ENCODE data around the gene SLC37A4. TPM values are rescaled to one million over a fixed set of nuclear protein-coding genes. Genes with fewer than 3 reads are reported as not detected.
"Not testable (repeated sequence)": the region's sequence is repeated elsewhere in the genome, so short reads cannot be mapped to it uniquely, and the experiment has no call there.

SLC37A4 gene
- total RNA-seq, 1 experiment from 2014 or later, result 54.5 TPM

DNA sequence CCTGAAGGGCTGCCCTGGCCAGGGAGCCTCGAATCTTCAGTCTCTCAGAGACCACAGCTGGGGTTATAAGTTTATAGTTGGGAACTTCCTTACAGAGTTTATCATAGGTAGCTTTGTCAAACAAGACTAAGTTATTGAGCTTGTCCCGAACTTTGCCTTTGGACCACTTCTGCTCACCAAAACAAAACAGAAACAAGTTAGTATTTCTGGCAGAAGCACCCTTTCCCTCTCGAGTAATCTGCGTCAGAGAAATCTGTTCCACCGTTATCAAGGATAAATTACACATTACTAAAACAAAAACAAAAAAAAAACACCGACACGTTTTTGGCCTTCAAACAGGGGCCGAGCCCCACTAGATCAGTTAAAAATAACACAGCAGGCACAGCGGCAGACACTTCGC, 13.3 kb downstream of the SLC37A4 start:
- peak overlapping the region; percentile 99 for H3K27ac Mint-ChIP-seq
- POLR2A ChIA-PET; ATAC-seq; H3K27me3 Mint-ChIP-seq (ENCODE audit: low read depth); H3K9me3 Mint-ChIP-seq; CTCF ChIA-PET; DNase-seq (ENCODE audit: low spot score): not testable (repeated sequence)
- H3K36me3 Mint-ChIP-seq, result peaks cover 71% of the 10 kb centered on the region
- peak overlapping the region; percentile 98 for H3K4me3 Mint-ChIP-seq
- peaks cover 16% of the 10 kb centered on the region for H3K4me1 Mint-ChIP-seq

DNA sequence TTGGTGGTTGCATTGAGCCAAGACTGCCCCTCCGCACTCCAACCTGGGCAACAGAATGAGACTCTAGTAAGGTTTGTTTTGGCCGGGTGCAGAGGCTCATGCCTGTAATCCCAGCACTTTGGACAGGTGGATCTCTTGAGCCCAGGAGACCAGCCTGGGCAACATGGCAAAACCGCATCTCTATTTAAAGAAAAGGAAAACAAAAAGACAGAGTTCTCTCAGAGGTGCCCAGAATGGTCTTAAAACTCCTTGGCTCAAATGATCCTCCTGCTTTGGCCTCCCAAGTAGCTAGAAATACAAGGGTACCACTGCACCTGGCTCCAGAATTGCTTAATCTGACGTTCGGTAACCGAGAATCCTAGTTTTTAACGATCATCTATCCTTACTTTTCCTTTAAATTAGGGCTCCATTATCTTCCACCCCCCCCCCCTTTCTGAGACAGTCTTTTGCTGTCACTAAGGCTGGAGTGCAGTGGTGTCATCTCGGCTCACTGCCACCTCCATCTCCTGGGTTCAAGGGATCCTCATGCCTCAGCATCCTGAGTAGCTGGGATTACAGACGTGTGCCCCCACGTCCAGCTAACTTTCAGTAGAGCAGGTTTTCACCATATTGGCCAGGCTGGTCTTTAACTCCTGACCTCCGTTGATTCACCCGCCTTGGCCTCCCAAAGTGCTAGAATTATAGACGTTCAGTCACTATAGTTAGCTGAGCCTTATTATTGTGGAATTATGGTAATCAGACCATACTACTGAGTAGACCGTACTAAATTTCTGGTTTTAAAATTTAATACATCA, 14.3 kb downstream of the SLC37A4 start:
- Mint-ChIP-seq H3K4me3 (peak overlapping the region; percentile 98), H3K36me3 (peaks cover 64% of the 10 kb centered on the region), H3K9me3 (no peaks in the 10 kb centered on the region), H3K4me1 (peaks cover 16% of the 10 kb centered on the region), H3K27me3 (ENCODE audit: low read depth) (no peaks in the 10 kb centered on the region; the same call in 1 of the 2 replicates), H3K27ac (peak overlapping the region; percentile 80)
- ChIA-PET CTCF (interaction anchor here (0.7 to 1.5 kb wide), 2 partner anchors 18 to 268 kb away, joined by 3 to 5 read pairs; partner anchors contain the start of gene CENATAC), POLR2A (interaction anchor here (0.6 kb wide), 1 partner anchor 108 kb away, joined by 4 read pairs; no protein-coding TSS in a partner anchor)
- TF ChIP-seq NFE2L1 (CRISPR knock-in tag; IDR thresholded peaks at IDR 0.05) (no peak), EMX1 (CRISPR knock-in tag; IDR thresholded peaks at IDR 0.05) (peak; percentile 62; the same call in 1 of the 2 replicates), ZBTB21 (CRISPR knock-in tag; IDR thresholded peaks at IDR 0.05; ENCODE audit: borderline replicate concordance) (no peak), TCF7 (CRISPR knock-in tag; IDR thresholded peaks at IDR 0.05; ENCODE audit: low read depth) (no peak), MYBL2 (CRISPR knock-in tag; IDR thresholded peaks at IDR 0.05) (no peak)
- DNase-seq (ENCODE audit: low spot score) (no peak), ATAC-seq (no peak)

DNA sequence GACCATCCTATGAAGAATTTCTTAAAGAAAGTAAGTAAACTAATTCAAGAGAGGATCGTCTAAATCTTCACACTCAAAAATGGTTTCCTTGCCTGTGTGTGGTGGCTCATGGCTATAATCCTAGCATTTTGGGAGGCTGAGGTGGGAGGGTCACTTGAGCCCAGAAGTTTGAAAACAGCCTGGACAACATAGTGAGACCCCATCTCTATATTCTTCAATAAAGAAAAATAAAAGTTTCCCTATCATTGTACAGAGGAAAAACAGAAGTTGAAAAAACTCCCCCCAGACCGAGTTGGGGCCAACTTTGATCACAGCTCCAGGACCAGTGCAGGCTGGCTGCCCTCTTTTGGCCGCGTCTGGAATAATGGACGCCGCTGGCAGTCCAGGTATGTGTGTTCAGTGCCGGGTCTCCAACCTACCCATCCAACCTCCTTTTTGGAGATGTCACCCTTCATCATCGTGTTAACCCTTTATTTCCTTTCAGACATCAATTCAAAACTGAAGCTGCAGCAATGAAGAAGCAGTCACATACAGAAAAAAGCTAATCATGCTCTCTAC, 15.5 kb downstream of the SLC37A4 start:
- H3K4me1 Mint-ChIP-seq, result peaks cover 16% of the 10 kb centered on the region
- peak overlapping the region; percentile 81 for H3K27ac Mint-ChIP-seq
- ATAC-seq, result no peak
- ChIA-PET POLR2A (no interaction called here), CTCF (interaction anchor here (0.6 to 1.5 kb wide), 2 partner anchors 17 to 189 kb away, joined by 3 to 5 read pairs; partner anchors contain the start of gene CENATAC)
- no peaks in the 10 kb centered on the region; the same call in 1 of the 2 replicates for H3K27me3 Mint-ChIP-seq (ENCODE audit: low read depth)
- H3K36me3 Mint-ChIP-seq, result peaks cover 68% of the 10 kb centered on the region
- H3K9me3 Mint-ChIP-seq, result no peaks in the 10 kb centered on the region
- DNase-seq (ENCODE audit: low spot score), result no peak
- no peak overlapping the region for H3K4me3 Mint-ChIP-seq
- TF ChIP-seq ZNF121 (CRISPR knock-in tag; IDR thresholded peaks at IDR 0.05), result peak; percentile 77
- no peak for TF ChIP-seq NR2C2 (CRISPR knock-in tag; IDR thresholded peaks at IDR 0.05)
- TF ChIP-seq, protein P1, sequence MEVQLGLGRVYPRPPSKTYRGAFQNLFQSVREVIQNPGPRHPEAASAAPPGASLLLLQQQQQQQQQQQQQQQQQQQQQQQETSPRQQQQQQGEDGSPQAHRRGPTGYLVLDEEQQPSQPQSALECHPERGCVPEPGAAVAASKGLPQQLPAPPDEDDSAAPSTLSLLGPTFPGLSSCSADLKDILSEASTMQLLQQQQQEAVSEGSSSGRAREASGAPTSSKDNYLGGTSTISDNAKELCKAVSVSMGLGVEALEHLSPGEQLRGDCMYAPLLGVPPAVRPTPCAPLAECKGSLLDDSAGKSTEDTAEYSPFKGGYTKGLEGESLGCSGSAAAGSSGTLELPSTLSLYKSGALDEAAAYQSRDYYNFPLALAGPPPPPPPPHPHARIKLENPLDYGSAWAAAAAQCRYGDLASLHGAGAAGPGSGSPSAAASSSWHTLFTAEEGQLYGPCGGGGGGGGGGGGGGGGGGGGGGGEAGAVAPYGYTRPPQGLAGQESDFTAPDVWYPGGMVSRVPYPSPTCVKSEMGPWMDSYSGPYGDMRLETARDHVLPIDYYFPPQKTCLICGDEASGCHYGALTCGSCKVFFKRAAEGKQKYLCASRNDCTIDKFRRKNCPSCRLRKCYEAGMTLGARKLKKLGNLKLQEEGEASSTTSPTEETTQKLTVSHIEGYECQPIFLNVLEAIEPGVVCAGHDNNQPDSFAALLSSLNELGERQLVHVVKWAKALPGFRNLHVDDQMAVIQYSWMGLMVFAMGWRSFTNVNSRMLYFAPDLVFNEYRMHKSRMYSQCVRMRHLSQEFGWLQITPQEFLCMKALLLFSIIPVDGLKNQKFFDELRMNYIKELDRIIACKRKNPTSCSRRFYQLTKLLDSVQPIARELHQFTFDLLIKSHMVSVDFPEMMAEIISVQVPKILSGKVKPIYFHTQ (CRISPR knock-in tag; IDR thresholded peaks at IDR 0.05), result peak; percentile 60
- TF ChIP-seq ZNF671 (CRISPR knock-in tag; IDR thresholded peaks at IDR 0.05), result peak; percentile 69
- TF ChIP-seq ZBTB21 (CRISPR knock-in tag; IDR thresholded peaks at IDR 0.05; ENCODE audit: borderline replicate concordance), result no peak
- no peak for TF ChIP-seq CREB1 (CRISPR knock-in tag; IDR thresholded peaks at IDR 0.05)
- TF ChIP-seq, protein P2, sequence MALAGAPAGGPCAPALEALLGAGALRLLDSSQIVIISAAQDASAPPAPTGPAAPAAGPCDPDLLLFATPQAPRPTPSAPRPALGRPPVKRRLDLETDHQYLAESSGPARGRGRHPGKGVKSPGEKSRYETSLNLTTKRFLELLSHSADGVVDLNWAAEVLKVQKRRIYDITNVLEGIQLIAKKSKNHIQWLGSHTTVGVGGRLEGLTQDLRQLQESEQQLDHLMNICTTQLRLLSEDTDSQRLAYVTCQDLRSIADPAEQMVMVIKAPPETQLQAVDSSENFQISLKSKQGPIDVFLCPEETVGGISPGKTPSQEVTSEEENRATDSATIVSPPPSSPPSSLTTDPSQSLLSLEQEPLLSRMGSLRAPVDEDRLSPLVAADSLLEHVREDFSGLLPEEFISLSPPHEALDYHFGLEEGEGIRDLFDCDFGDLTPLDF (CRISPR knock-in tag; IDR thresholded peaks at IDR 0.05), result no peak
- TF ChIP-seq, protein P3, sequence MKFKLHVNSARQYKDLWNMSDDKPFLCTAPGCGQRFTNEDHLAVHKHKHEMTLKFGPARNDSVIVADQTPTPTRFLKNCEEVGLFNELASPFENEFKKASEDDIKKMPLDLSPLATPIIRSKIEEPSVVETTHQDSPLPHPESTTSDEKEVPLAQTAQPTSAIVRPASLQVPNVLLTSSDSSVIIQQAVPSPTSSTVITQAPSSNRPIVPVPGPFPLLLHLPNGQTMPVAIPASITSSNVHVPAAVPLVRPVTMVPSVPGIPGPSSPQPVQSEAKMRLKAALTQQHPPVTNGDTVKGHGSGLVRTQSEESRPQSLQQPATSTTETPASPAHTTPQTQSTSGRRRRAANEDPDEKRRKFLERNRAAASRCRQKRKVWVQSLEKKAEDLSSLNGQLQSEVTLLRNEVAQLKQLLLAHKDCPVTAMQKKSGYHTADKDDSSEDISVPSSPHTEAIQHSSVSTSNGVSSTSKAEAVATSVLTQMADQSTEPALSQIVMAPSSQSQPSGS (CRISPR knock-in tag; IDR thresholded peaks at IDR 0.05; ENCODE audit: borderline replicate concordance, low read depth), result no peak
- TF ChIP-seq, protein P4, sequence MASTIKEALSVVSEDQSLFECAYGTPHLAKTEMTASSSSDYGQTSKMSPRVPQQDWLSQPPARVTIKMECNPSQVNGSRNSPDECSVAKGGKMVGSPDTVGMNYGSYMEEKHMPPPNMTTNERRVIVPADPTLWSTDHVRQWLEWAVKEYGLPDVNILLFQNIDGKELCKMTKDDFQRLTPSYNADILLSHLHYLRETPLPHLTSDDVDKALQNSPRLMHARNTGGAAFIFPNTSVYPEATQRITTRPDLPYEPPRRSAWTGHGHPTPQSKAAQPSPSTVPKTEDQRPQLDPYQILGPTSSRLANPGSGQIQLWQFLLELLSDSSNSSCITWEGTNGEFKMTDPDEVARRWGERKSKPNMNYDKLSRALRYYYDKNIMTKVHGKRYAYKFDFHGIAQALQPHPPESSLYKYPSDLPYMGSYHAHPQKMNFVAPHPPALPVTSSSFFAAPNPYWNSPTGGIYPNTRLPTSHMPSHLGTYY (CRISPR knock-in tag; IDR thresholded peaks at IDR 0.05), result 0 out of 2 replicates have a peak, but pooled peaks have one; percentile 55
- no peak for TF ChIP-seq ZNF232 (CRISPR knock-in tag; IDR thresholded peaks at IDR 0.05)
- TF ChIP-seq, protein P5, sequence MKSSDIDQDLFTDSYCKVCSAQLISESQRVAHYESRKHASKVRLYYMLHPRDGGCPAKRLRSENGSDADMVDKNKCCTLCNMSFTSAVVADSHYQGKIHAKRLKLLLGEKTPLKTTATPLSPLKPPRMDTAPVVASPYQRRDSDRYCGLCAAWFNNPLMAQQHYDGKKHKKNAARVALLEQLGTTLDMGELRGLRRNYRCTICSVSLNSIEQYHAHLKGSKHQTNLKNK (CRISPR knock-in tag; IDR thresholded peaks at IDR 0.05), result peak; percentile 25; the same call in 1 of the 2 replicates
- TF ChIP-seq, protein P6, sequence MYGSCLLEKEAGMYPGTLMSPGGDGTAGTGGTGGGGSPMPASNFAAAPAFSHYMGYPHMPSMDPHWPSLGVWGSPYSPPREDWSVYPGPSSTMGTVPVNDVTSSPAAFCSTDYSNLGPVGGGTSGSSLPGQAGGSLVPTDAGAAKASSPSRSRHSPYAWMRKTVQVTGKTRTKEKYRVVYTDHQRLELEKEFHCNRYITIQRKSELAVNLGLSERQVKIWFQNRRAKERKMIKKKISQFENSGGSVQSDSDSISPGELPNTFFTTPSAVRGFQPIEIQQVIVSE (CRISPR knock-in tag; IDR thresholded peaks at IDR 0.05; ENCODE audit: borderline replicate concordance), result no peak
- TF ChIP-seq, protein P7, sequence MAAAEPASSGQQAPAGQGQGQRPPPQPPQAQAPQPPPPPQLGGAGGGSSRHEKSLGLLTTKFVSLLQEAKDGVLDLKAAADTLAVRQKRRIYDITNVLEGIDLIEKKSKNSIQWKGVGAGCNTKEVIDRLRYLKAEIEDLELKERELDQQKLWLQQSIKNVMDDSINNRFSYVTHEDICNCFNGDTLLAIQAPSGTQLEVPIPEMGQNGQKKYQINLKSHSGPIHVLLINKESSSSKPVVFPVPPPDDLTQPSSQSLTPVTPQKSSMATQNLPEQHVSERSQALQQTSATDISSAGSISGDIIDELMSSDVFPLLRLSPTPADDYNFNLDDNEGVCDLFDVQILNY (CRISPR knock-in tag; IDR thresholded peaks at IDR 0.05), result no peak
- 0 out of 2 replicates have a peak, but pooled peaks have one; percentile 13 for TF ChIP-seq GTF2I (CRISPR knock-in tag; conservative IDR thresholded peaks at IDR 0.05)
